Placental epithelial cell (primary cell): ENCODE data around the gene PNN. TPM values are rescaled to one million over a fixed set of nuclear protein-coding genes. Genes with fewer than 3 reads are reported as not detected.

ENCODE experiments used
- total RNA-seq: library from RNA; depleted of rRNA; stranded (reverse); fragments of >200 nt; gene quantifications from 2 replicates; pipeline ENCODE4 v1.2.3, GENCODE V29; 2012

Gene PNN
- 15.1 and 16.9 TPM in 2 replicates for total RNA-seq

GRCh38 chr14:39174560-39175444 is at the start of gene PNN:
TSS of gene PNN (plus strand) at chr14:39175254. CDS start at chr14:39175280, 26 bp downstream.

Other genes starting within 250 kb of the PNN start
- 207 and 312 TPM in 2 replicates for gene SEC23A, start 72.0 kb upstream of the PNN start, total RNA-seq
- gene GEMIN2, start 60.9 kb upstream of the PNN start, total RNA-seq = 14.7 and 17.7 TPM in 2 replicates
- gene TRAPPC6B, start 4.9 kb upstream of the PNN start, total RNA-seq = 15.3 and 28.1 TPM in 2 replicates
- 22.2 and 29.1 TPM in 2 replicates for gene MIA2, start 58.7 kb downstream of the PNN start, total RNA-seq